RWPE2 (cell line): ENCODE measurements around the gene NEGR1.

ENCODE experiments used
- ATAC-seq: fragments of 200-7000 bp; cut with Tn5 transposase; 3 replicates; pipeline ENCODE4 v1.9.1; 2021; ENCODE audit warnings: low read depth
- DNase-seq: peaks from one replicate; pipeline ENCODE4 v3.0.0-alpha.2; 2020; ENCODE audit warnings: low spot score
- H3K27ac ChIP-seq: fragments of 450-650 bp; 2 replicates; pipeline ENCODE4 v1.5.1; 2017; ENCODE audit warnings: mild to moderate bottlenecking; ENCODE audit not compliant: poor library complexity, severe bottlenecking
- H3K27me3 ChIP-seq: fragments of 250-450 bp; sonication (Bioruptor Pico); 2 replicates; pipeline ENCODE4 v1.5.1; 2021; ENCODE audit warnings: mild to moderate bottlenecking, moderate library complexity; ENCODE audit not compliant: insufficient read depth, poor library complexity, severe bottlenecking
- H3K36me3 ChIP-seq: fragments of 250-450 bp; sonication (Bioruptor Pico); 2 replicates; pipeline ENCODE4 v1.5.1; 2020; ENCODE audit warnings: low read depth, mild to moderate bottlenecking, moderate library complexity
- H3K4me1 ChIP-seq: fragments of 250-450 bp; sonication (Bioruptor Pico); 2 replicates; pipeline ENCODE4 v1.5.1; 2021; ENCODE audit warnings: mild to moderate bottlenecking, moderate library complexity; ENCODE audit not compliant: insufficient read depth, poor library complexity, severe bottlenecking
- H3K4me3 ChIP-seq: fragments of 250-450 bp; sonication (Bioruptor Pico); 2 replicates; pipeline ENCODE4 v1.5.1; 2021; ENCODE audit warnings: mild to moderate bottlenecking, moderate library complexity; ENCODE audit not compliant: severe bottlenecking
- H3K9me3 ChIP-seq: fragments of 250-450 bp; sonication (Bioruptor Pico); 2 replicates; pipeline ENCODE4 v1.5.1; 2021; ENCODE audit warnings: mild to moderate bottlenecking, moderate library complexity; ENCODE audit not compliant: severe bottlenecking
- TF ChIP-seq, protein P1 (sequence below): fragments of 450-650 bp; IDR thresholded peaks from one replicate; pipeline ENCODE4 v1.5.1; 2017; ENCODE audit warnings: mild to moderate bottlenecking, moderate library complexity; ENCODE audit not compliant: poor library complexity, severe bottlenecking

NEGR1 gene

DNA sequence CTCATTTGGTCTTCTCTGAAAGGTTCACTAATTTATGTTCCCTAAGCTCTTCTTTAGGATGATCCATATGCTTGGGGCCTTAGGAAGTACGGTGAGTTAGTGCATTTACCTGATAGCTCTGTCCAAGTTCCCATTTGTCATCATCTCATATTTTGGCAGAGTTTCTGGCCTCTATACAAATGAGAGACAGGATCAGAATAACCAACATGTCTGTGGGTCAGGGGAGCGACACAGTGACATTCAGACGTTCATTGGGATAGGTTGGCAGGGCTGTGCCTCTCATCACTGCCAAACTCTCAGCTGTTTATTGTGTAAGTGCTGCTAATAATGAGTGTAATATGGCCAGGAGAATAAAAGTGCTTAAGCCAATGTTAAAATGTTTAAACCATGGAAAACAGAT is 640.4 kb downstream of the NEGR1 start:
- H3K9me3 ChIP-seq = no peaks in the 10 kb centered on the region
- H3K4me1 ChIP-seq = no peaks in the 10 kb centered on the region
- no peak overlapping the region for H3K4me3 ChIP-seq
- H3K27ac ChIP-seq = no peak overlapping the region
- DNase-seq = no peak
- H3K27me3 ChIP-seq = no peaks in the 10 kb centered on the region
- TF ChIP-seq, protein P1, sequence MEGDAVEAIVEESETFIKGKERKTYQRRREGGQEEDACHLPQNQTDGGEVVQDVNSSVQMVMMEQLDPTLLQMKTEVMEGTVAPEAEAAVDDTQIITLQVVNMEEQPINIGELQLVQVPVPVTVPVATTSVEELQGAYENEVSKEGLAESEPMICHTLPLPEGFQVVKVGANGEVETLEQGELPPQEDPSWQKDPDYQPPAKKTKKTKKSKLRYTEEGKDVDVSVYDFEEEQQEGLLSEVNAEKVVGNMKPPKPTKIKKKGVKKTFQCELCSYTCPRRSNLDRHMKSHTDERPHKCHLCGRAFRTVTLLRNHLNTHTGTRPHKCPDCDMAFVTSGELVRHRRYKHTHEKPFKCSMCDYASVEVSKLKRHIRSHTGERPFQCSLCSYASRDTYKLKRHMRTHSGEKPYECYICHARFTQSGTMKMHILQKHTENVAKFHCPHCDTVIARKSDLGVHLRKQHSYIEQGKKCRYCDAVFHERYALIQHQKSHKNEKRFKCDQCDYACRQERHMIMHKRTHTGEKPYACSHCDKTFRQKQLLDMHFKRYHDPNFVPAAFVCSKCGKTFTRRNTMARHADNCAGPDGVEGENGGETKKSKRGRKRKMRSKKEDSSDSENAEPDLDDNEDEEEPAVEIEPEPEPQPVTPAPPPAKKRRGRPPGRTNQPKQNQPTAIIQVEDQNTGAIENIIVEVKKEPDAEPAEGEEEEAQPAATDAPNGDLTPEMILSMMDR = no peak
- no peak for ATAC-seq
- no peaks in the 10 kb centered on the region for H3K36me3 ChIP-seq

DNA sequence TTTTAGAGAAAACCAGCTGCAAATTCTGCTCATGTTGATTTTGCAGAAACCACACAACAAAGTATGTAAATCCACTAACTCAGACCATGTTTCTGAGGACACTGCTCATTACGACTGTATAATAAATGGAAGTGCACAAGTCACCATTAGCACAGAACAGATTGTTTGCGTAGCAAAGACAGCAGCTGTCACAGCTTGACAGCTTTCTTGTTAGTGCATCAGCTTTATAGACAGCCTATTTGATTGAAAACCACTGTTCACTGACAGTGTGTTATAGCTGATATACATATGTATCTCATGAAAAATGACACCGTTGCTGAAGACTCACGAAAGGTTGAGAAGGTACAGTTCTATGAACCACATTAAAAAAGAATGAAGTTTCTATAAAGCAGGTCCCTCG is 641.3 kb downstream of the NEGR1 start:
- DNase-seq = no peak
- no peak overlapping the region for H3K4me3 ChIP-seq
- H3K4me1 ChIP-seq = no peaks in the 10 kb centered on the region
- TF ChIP-seq, protein P1 = no peak
- no peak overlapping the region for H3K27ac ChIP-seq
- H3K27me3 ChIP-seq = no peaks in the 10 kb centered on the region
- ATAC-seq = no peak
- no peaks in the 10 kb centered on the region for H3K9me3 ChIP-seq
- no peaks in the 10 kb centered on the region for H3K36me3 ChIP-seq

DNA sequence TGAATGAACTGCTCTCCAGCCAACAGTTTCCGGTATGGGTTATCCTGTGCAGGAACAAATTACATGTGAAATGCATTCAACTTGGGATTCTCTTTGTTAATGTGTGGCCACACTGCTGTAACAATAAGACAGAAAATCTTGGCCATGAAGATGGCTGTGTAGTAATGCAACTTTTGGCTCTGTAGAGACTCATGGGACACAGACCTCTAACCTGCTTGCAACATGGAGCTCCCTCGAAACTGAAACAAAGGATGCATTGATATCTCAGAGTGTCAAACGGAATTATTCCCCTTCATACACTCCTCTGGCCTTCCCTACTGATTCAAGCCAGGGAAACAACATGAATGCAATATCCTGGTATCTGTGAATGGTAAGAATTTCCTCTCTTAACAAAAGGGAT is 642.2 kb downstream of the NEGR1 start:
- Histone ChIP-seq H3K4me3 (no peak overlapping the region), H3K9me3 (no peaks in the 10 kb centered on the region), H3K36me3 (no peaks in the 10 kb centered on the region), H3K27ac (no peak overlapping the region), H3K27me3 (no peaks in the 10 kb centered on the region), H3K4me1 (no peaks in the 10 kb centered on the region)
- ATAC-seq (no peak), DNase-seq (no peak)
- TF ChIP-seq, protein P1 = no peak

DNA sequence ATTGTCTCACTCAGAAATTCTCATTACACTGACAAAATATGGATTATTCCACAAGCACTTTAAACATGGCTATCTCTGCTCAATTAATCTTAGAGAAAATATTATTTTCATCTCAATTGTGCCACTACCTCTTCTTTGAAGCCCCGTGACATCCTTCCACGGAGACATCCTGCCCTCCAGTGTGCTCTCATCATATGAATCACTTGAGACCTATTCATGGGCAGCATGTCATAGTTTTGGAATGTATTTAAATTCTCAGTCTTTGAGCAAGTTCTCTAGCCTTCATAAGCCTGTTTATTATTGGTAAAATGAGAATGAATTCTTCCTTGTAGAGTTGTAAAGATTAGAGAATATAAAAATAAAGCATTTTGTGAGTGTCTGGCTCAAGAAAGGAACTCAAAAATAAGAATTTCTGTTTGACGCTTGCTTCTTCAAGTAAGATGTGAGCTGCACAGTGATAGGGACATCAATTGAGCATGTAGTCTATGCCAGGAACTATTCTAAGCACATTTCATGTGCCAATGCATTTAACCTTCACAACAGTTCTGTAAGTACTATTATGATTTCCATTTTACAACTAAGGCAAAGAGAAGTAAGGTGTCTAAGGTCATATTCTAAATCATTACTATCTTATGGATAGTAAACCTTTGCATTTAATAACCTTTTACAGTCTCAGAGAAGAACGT is 644.1 kb downstream of the NEGR1 start:
- H3K4me1 ChIP-seq = no peaks in the 10 kb centered on the region
- no peak overlapping the region for H3K27ac ChIP-seq
- DNase-seq (no peak), ATAC-seq (peak; percentile 61; the same call in 2 of the 3 replicates)
- H3K27me3 ChIP-seq = no peaks in the 10 kb centered on the region
- H3K36me3 ChIP-seq = no peaks in the 10 kb centered on the region
- TF ChIP-seq, protein P1 = no peak
- no peaks in the 10 kb centered on the region for H3K9me3 ChIP-seq
- H3K4me3 ChIP-seq = no peak overlapping the region

DNA sequence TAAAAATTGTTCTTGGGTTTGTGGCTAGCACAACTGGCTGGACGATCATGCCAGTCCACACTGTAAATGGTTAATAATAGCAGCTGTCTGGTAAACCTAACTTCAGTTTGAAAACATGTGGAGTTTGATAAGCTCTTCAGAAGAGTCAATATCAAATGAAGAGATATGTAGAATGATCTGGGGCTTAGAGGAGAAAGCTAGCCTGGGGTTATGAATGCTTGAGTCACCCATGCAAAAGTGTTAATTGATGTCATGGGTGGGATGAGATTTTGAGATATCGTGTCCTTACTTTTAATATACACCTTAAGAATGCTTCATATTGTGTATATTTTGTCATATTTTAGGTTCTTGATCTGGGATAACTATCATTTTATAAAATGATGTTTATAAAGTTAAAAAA is 646.8 kb downstream of the NEGR1 start:
- H3K4me3 ChIP-seq = no peak overlapping the region
- H3K36me3 ChIP-seq = no peaks in the 10 kb centered on the region
- no peak overlapping the region for H3K27ac ChIP-seq
- DNase-seq (no peak), ATAC-seq (no peak)
- no peaks in the 10 kb centered on the region for H3K27me3 ChIP-seq
- no peaks in the 10 kb centered on the region for H3K4me1 ChIP-seq
- H3K9me3 ChIP-seq = no peaks in the 10 kb centered on the region
- TF ChIP-seq, protein P1 = no peak
